HG03097 (cell line): ENCODE results near the gene OR52W1.
"Not testable (repeated sequence)": the region's sequence is repeated elsewhere in the genome, so short reads cannot be mapped to it uniquely, and the experiment has no call there.

Source experiments
- ATAC-seq: cut with Tn5 transposase; IDR thresholded peaks from one replicate; pipeline ENCODE4 v1.9.1; 2021; ENCODE audit not compliant: unreplicated experiment, low FRiP score

OR52W1 gene

GRCh38 chr11:6216501-6216900 lies 17.5 kb downstream of the OR52W1 start:
- no peak for ATAC-seq

GRCh38 chr11:6217722-6218121 lies 18.7 kb downstream of the OR52W1 start:
- ATAC-seq, result no peak

- ATAC-seq, result no peak
Observed at GRCh38 chr11:6219359-6219758, 20.3 kb downstream of the OR52W1 start.

- ATAC-seq, result no peak
Observed at GRCh38 chr11:6223854-6224253, 24.8 kb downstream of the OR52W1 start.

GRCh38 chr11:6224421-6224820 lies 25.4 kb downstream of the OR52W1 start:
- no peak for ATAC-seq

- no peak for ATAC-seq
Observed at GRCh38 chr11:6225024-6225423, 26.0 kb downstream of the OR52W1 start.

GRCh38 chr11:6225896-6226295 lies 26.9 kb downstream of the OR52W1 start:
- ATAC-seq, result no peak

GRCh38 chr11:6228520-6228919 lies 29.5 kb downstream of the OR52W1 start:
- no peak for ATAC-seq

- no peak for ATAC-seq
Observed at GRCh38 chr11:6229911-6230310, 30.9 kb downstream of the OR52W1 start.

GRCh38 chr11:6232899-6233298 lies 33.9 kb downstream of the OR52W1 start:
- ATAC-seq, result no peak

- no peak for ATAC-seq
Observed at GRCh38 chr11:6233984-6234386, 35.0 kb downstream of the OR52W1 start.

- ATAC-seq, result peak; percentile 98
Observed at GRCh38 chr11:6234387-6235107, 35.5 kb downstream of the OR52W1 start, which contains the start of gene FHIP1B. Gene FHIP1B, minus strand, starts transcription at chr11:6234636. Its CDS starts 10,120 bp downstream, at chr11:6224516.

- no peak for ATAC-seq
Observed at GRCh38 chr11:6237266-6237665, 38.2 kb downstream of the OR52W1 start.

- no peak for ATAC-seq
Observed at GRCh38 chr11:6237761-6238302, 38.8 kb downstream of the OR52W1 start.

GRCh38 chr11:6238902-6239301 lies 39.9 kb downstream of the OR52W1 start, which contains the start of gene CNGA4:
Gene CNGA4, plus strand, starts transcription at chr11:6239089. Its CDS starts 118 bp downstream, at chr11:6239207.
- no peak for ATAC-seq

GRCh38 chr11:6240139-6240538 lies 41.1 kb downstream of the OR52W1 start:
- no peak for ATAC-seq

GRCh38 chr11:6240781-6241180 lies 41.8 kb downstream of the OR52W1 start:
- no peak for ATAC-seq

GRCh38 chr11:6241316-6241715 lies 42.3 kb downstream of the OR52W1 start:
- no peak for ATAC-seq

- ATAC-seq, result no peak
Observed at GRCh38 chr11:6245536-6245935, 46.5 kb downstream of the OR52W1 start.

- ATAC-seq, result no peak
Observed at GRCh38 chr11:6248248-6248647, 49.2 kb downstream of the OR52W1 start.

- not testable (repeated sequence) for ATAC-seq
Observed at GRCh38 chr11:6248897-6249296, 49.9 kb downstream of the OR52W1 start.
